RWPE2 (cell line): ENCODE data around the gene CREB3L1.
"Not testable (repeated sequence)": the region's sequence is repeated elsewhere in the genome, so short reads cannot be mapped to it uniquely, and the experiment has no call there.

Experiments
- ATAC-seq: fragments of 200-7000 bp; cut with Tn5 transposase; 3 replicates; pipeline ENCODE4 v1.9.1; 2021; ENCODE audit warnings: low read depth
- DNase-seq: peaks from one replicate; pipeline ENCODE4 v3.0.0-alpha.2; 2020; ENCODE audit warnings: low spot score
- H3K27ac ChIP-seq: fragments of 450-650 bp; 2 replicates; pipeline ENCODE4 v1.5.1; 2017; ENCODE audit warnings: mild to moderate bottlenecking; ENCODE audit not compliant: poor library complexity, severe bottlenecking
- H3K27me3 ChIP-seq: fragments of 250-450 bp; sonication (Bioruptor Pico); 2 replicates; pipeline ENCODE4 v1.5.1; 2021; ENCODE audit warnings: mild to moderate bottlenecking, moderate library complexity; ENCODE audit not compliant: insufficient read depth, poor library complexity, severe bottlenecking
- H3K36me3 ChIP-seq: fragments of 250-450 bp; sonication (Bioruptor Pico); 2 replicates; pipeline ENCODE4 v1.5.1; 2020; ENCODE audit warnings: low read depth, mild to moderate bottlenecking, moderate library complexity
- H3K4me1 ChIP-seq: fragments of 250-450 bp; sonication (Bioruptor Pico); 2 replicates; pipeline ENCODE4 v1.5.1; 2021; ENCODE audit warnings: mild to moderate bottlenecking, moderate library complexity; ENCODE audit not compliant: insufficient read depth, poor library complexity, severe bottlenecking
- H3K4me3 ChIP-seq: fragments of 250-450 bp; sonication (Bioruptor Pico); 2 replicates; pipeline ENCODE4 v1.5.1; 2021; ENCODE audit warnings: mild to moderate bottlenecking, moderate library complexity; ENCODE audit not compliant: severe bottlenecking
- H3K9me3 ChIP-seq: fragments of 250-450 bp; sonication (Bioruptor Pico); 2 replicates; pipeline ENCODE4 v1.5.1; 2021; ENCODE audit warnings: mild to moderate bottlenecking, moderate library complexity; ENCODE audit not compliant: severe bottlenecking
- CTCF ChIP-seq: fragments of 450-650 bp; IDR thresholded peaks from one replicate; pipeline ENCODE4 v1.5.1; 2017; ENCODE audit warnings: mild to moderate bottlenecking, moderate library complexity; ENCODE audit not compliant: poor library complexity, severe bottlenecking

The CREB3L1 gene

GRCh38 chr11:46302866-46303265, 25.4 kb downstream of the CREB3L1 start:
- Histone ChIP-seq H3K27ac (no peak overlapping the region), H3K36me3 (no peaks in the 10 kb centered on the region), H3K27me3 (no peaks in the 10 kb centered on the region), H3K4me3 (no peak overlapping the region), H3K4me1 (peaks cover 12% of the 10 kb centered on the region), H3K9me3 (no peaks in the 10 kb centered on the region)
- TF ChIP-seq CTCF, result no peak
- ATAC-seq (no peak), DNase-seq (no peak)

GRCh38 chr11:46304036-46304435, 26.6 kb downstream of the CREB3L1 start:
- H3K27me3 ChIP-seq, H3K4me3 ChIP-seq, ATAC-seq, DNase-seq, H3K9me3 ChIP-seq, H3K27ac ChIP-seq, H3K4me1 ChIP-seq, H3K36me3 ChIP-seq: not testable (repeated sequence)

GRCh38 chr11:46304605-46305179, 27.2 kb downstream of the CREB3L1 start:
- no peaks in the 10 kb centered on the region for H3K4me1 ChIP-seq
- no peaks in the 10 kb centered on the region for H3K36me3 ChIP-seq
- no peaks in the 10 kb centered on the region for H3K9me3 ChIP-seq
- ATAC-seq, result no peak
- no peak for TF ChIP-seq CTCF
- no peaks in the 10 kb centered on the region for H3K27me3 ChIP-seq
- DNase-seq, result no peak
- no peak overlapping the region for H3K4me3 ChIP-seq
- no peak overlapping the region for H3K27ac ChIP-seq

GRCh38 chr11:46305295-46305694, 27.8 kb downstream of the CREB3L1 start:
- no peak for DNase-seq
- no peaks in the 10 kb centered on the region for H3K9me3 ChIP-seq
- no peaks in the 10 kb centered on the region for H3K4me1 ChIP-seq
- no peaks in the 10 kb centered on the region for H3K27me3 ChIP-seq
- H3K4me3 ChIP-seq, result no peak overlapping the region
- peak; percentile 42; the same call in 1 of the 3 replicates for ATAC-seq
- TF ChIP-seq CTCF, result peak; percentile 28
- H3K27ac ChIP-seq, result no peak overlapping the region
- H3K36me3 ChIP-seq, result no peaks in the 10 kb centered on the region

GRCh38 chr11:46306296-46306853, 28.9 kb downstream of the CREB3L1 start:
- no peak for ATAC-seq
- no peak for DNase-seq
- H3K36me3 ChIP-seq, result no peaks in the 10 kb centered on the region
- H3K4me3 ChIP-seq, result no peak overlapping the region
- no peak overlapping the region for H3K27ac ChIP-seq
- H3K4me1 ChIP-seq, result no peaks in the 10 kb centered on the region
- H3K9me3 ChIP-seq, result no peaks in the 10 kb centered on the region
- H3K27me3 ChIP-seq, result no peaks in the 10 kb centered on the region
- no peak for TF ChIP-seq CTCF
